AG10803 (cell line): ENCODE data around the gene SLC38A6.

ENCODE experiments used
- DNase-seq: peaks from one replicate; pipeline ENCODE4 v3.0.0; 2010; ENCODE audit warnings: low read depth
- H3K4me3 ChIP-seq: 2 replicates; pipeline ENCODE4 v1.5.1; 2011; ENCODE audit warnings: mild to moderate bottlenecking, low read length, control low read depth
- TF ChIP-seq, protein P1 (sequence below): conservative IDR thresholded peaks from 2 replicates; pipeline ENCODE4 v1.5.1; 2011; ENCODE audit warnings: mild to moderate bottlenecking, low read length, control low read depth, inconsistent platforms

The SLC38A6 gene

DNA sequence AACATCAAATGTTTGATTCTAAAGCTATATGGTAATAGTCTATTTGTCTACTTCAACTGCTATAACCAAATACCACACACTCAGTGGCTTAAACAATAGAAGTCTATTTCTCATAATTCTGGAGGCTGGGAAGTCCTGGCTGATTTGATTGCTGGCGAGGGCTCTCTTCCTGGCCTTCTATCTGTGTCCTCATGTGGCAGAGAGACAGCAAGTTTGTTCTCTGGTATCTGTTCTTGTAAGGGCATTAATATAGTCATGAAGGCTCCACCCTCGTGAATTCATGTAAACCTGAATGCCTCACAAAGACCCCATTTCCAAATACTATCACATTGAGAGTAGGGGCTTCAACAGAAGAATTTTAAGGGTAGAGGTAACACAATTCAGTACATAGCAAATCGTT, 34.3 kb upstream of the SLC38A6 start:
- H3K4me3 ChIP-seq, result no peak overlapping the region
- TF ChIP-seq, protein P1, sequence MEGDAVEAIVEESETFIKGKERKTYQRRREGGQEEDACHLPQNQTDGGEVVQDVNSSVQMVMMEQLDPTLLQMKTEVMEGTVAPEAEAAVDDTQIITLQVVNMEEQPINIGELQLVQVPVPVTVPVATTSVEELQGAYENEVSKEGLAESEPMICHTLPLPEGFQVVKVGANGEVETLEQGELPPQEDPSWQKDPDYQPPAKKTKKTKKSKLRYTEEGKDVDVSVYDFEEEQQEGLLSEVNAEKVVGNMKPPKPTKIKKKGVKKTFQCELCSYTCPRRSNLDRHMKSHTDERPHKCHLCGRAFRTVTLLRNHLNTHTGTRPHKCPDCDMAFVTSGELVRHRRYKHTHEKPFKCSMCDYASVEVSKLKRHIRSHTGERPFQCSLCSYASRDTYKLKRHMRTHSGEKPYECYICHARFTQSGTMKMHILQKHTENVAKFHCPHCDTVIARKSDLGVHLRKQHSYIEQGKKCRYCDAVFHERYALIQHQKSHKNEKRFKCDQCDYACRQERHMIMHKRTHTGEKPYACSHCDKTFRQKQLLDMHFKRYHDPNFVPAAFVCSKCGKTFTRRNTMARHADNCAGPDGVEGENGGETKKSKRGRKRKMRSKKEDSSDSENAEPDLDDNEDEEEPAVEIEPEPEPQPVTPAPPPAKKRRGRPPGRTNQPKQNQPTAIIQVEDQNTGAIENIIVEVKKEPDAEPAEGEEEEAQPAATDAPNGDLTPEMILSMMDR, result no peak
- no peak for DNase-seq

DNA sequence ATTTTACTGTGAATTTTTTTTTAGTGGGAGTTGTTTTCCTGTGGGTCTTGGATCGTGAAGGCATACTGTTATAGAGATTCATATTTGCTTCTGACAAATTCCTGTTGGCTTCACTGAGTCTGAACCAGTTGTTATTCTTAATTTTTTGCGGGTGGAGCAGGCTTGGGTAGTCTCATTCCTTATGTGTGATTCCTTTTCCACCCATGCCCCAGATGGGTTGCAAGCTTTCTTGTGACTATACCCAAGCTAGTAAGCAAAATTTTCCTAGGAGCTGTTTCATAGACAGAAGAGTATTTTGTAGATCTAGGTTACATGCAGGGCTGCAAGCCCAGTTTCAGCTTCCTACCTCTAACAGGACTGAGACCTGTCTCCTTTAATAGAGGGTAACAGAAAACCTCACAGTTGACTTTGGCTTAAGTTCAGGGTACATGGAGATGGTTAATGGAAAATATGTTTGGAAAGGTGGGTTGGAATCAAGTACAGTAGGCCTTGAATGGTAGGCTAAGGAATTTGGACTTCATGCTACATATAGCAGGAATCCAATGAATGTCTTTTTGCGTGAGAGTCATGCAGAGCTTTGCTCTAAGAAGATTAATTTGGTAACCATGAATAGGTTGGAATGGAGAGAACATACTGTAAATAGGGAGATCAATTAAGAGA, 29.1 kb upstream of the SLC38A6 start:
- DNase-seq, result no peak
- H3K4me3 ChIP-seq, result no peak overlapping the region
- TF ChIP-seq, protein P1, result no peak

DNA sequence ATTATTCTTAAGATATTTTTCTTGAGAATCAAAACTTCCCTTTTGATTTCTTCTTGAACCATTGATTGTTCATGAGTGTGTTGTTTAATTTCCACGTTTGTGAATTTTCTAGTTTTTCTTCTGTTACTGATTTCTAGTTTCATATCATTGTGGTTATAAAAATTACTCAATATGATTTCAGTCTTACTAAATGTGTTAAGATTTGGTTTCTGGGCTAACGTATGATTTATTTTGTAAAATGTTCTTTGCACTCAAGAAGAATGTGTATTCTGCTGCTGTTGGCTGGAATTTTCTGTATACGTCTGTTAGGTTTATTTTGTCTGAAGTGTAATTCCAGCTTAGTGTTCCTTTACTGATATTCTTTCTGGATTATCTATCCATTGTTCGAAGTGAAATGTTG, 24.8 kb upstream of the SLC38A6 start:
- DNase-seq, result no peak
- H3K4me3 ChIP-seq, result no peak overlapping the region
- TF ChIP-seq, protein P1, result no peak

DNA sequence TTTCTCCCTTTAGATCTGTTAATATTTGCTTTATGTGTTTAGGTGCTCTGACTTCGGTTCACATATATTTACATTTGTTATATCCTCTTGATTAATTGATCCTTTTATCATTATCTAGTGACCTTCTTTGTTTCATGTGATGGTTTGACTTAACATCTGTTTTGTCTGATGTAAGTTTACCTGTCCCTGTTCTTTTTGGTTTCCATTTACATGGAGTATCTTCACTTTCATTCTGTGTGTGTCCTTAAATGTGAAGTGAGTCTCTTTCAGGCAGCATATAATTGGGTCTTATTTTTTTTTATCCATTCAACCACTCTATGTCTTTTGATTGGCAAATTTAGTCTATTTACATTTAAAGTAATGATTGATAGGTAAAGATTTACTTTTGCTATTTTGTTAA, 24.4 kb upstream of the SLC38A6 start:
- DNase-seq, result no peak
- TF ChIP-seq, protein P1, result no peak
- H3K4me3 ChIP-seq, result no peak overlapping the region

DNA sequence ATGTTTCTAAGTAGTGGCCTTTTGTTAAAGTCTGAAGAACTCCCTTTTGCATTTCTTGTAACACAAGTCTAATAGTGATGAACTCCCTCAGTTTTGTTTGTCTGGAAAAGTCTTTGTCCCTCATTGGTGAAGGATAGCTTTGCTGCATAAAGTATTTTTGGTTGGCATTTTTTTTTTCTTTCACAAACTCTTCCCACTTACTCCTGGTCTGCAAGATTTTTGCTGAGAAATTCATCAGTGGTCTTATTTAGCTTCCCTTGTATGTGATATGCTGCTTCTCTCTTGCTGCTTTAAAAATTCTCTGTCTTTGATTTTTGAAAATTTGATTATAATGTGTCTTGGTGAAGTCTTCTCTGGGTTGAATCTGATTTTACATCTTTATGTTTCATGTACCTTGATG, 22.9 kb upstream of the SLC38A6 start:
- no peak for DNase-seq
- TF ChIP-seq, protein P1, result no peak

DNA sequence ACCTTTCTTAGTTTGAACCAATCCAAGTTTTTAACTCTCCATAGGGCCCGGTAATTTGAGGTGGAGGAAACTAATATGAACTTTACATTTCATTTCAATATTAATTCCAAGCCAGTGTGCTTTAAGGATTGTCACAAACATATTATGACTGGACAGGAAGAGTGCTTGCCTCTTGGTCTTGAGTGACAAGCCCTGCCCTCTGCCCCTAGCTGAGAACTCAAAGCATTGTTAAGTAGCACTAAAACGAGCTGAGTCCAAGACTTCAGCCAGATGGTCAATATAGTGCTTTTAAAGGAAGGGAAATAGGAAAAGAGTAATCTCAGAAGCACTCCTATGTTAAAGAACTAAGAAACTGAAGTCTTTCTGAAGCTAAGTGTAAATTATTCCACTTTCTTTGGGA, 17.3 kb upstream of the SLC38A6 start:
- no peak overlapping the region for H3K4me3 ChIP-seq
- TF ChIP-seq, protein P1, result no peak
- no peak for DNase-seq

More for the DNA sequence above, 22.9 kb upstream of the SLC38A6 start:
- H3K4me3 ChIP-seq, result no peak overlapping the region

DNA sequence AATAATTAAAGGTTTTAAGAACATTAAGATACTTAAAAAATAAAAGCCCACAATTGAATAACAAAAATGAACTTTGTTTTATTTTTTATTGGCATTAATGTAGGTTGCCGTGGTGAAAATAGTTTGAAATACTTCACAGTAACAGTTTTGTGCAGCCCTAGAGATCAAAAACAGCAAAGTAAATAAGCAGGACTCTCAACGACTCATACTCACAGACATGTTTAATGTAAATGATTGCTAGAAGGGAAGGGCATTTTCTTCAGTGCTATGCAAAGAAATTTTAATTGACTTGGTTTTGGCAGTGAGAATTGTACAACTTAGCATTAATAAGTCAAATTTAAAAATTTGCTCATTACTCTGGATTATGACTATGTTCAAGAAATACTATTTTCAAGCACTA, 16.1 kb upstream of the SLC38A6 start:
- TF ChIP-seq, protein P1, result no peak
- no peak for DNase-seq
- no peak overlapping the region for H3K4me3 ChIP-seq
